ENCODE measurements around the gene TRMT2A.

The TRMT2A gene

GRCh38 chr22:20065896-20066616, 51.0 kb downstream of the TRMT2A start:
- DNase-seq (ENCODE audit: low read depth in 2 of 2, low spot score in 1 of 2), result no peak

GRCh38 chr22:20064545-20065262, 52.3 kb downstream of the TRMT2A start:
- DNase-seq (ENCODE audit: low read depth in 2 of 2, low spot score in 1 of 2), result no peak

GRCh38 chr22:20064140-20064480, 52.9 kb downstream of the TRMT2A start:
- no peak for DNase-seq (ENCODE audit: low read depth in 2 of 2, low spot score in 1 of 2)

- DNase-seq (ENCODE audit: low read depth in 2 of 2, low spot score in 1 of 2), result no peak
These were observed 53.5 kb downstream of the TRMT2A start for GRCh38 chr22:20063271-20064139.

- DNase-seq (ENCODE audit: low read depth in 2 of 2, low spot score in 1 of 2), result no peak
These were observed 54.3 kb downstream of the TRMT2A start for GRCh38 chr22:20062766-20063083.

GRCh38 chr22:20062043-20062765, 54.8 kb downstream of the TRMT2A start:
- no peak for DNase-seq (ENCODE audit: low read depth in 2 of 2, low spot score in 1 of 2)
